Peyer's patch (tissue), 4 donors: ENCODE results near the gene UBASH3B. TPM values are rescaled to one million over a fixed set of nuclear protein-coding genes. Genes with fewer than 3 reads are reported as not detected.
A peak's percentile ranks its signal among the peaks of the same experiment; 100 is the strongest.

Experiments used
- DNase-seq, 3 donors: peaks; one replicate each; pipeline ENCODE4 v3.0.0-alpha.2; 2017 to 2019
- H3K27ac ChIP-seq, 4 donors: fragments of 200-600 bp; sonication (generic); one replicate each; pipeline ENCODE4 v1.5.1; 2016 to 2019
- H3K27me3 ChIP-seq, 2 donors: fragments of 200-600 bp; sonication (generic); one replicate each; pipeline ENCODE4 v1.5.1; 2019
- H3K36me3 ChIP-seq, 3 donors: fragments of 200-600 bp; sonication (generic); one replicate each; pipeline ENCODE4 v1.5.1; 2016 to 2019
- H3K4me1 ChIP-seq, 4 donors: fragments of 200-600 bp; sonication (generic); one replicate each; pipeline ENCODE4 v1.5.1; 2016 to 2019
- H3K4me3 ChIP-seq, 4 donors: fragments of 200-600 bp; sonication (generic); 1 replicate in 3 of 4; 2 replicates in 1 of 4; pipeline ENCODE4 v1.5.1; 2016 to 2019; ENCODE audit warnings: mild to moderate bottlenecking in 1 of 4
- H3K9me3 ChIP-seq, 4 donors: fragments of 200-600 bp; sonication (generic); one replicate each; pipeline ENCODE4 v1.5.1; 2016 to 2019; ENCODE audit warnings: mild to moderate bottlenecking in 1 of 4
- POLR2A ChIP-seq, 2 donors: fragments of 450-650 bp; IDR thresholded peaks; one replicate each; pipeline ENCODE4 v1.5.1; 2017; ENCODE audit warnings: antibody characterized with exemption in 2 of 2, mild to moderate bottlenecking in 2 of 2, moderate library complexity in 2 of 2
- total RNA-seq, 4 donors: library from RNA; depleted of rRNA; stranded (reverse); fragments of >200 nt; gene quantifications; one replicate each; pipeline ENCODE4 v1.1.0, GENCODE V29; 2016
- TF ChIP-seq, protein P1 (sequence below), 6 experiments: fragments of 450-650 bp in 4 of 6; fragments of 200-600 bp in 2 of 6; sonication (generic) in 1 of 6; IDR thresholded peaks; one replicate each; pipeline ENCODE4 v1.5.1; 2017 to 2019; ENCODE audit warnings: antibody characterized with exemption in 6 of 6, mild to moderate bottlenecking in 3 of 6, moderate library complexity in 1 of 6

UBASH3B gene
- total RNA-seq, 4 donors from 2014 or later, result 2.3 to 14.9 (median 5.2) TPM

DNA sequence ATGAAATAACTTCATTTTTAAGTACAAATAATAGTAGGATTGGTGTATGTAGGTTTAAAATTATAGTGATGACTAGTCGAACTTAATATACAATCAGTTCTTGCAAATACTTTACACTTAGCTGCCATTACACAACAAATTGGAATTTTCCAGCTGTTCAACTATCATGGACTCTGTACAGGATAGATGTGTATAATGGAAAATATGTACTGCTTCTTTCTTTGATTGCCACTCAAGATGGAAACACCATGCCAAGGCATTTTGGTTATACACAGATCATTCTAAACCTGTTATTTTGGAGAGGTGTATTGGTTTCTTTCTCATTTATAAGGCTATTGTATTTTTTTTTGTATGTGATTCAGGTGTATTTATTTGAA, 158.4 kb downstream of the UBASH3B start:
- Histone ChIP-seq H3K4me3 (no peak overlapping the region), H3K9me3 (no peaks in the 10 kb centered on the region), H3K4me1 (peaks cover 0 to 5% (median 0%) of the 10 kb centered on the region in 4 donors), H3K36me3 (no peaks in the 10 kb centered on the region), H3K27ac (no peak overlapping the region), H3K27me3 (no peaks in the 10 kb centered on the region)
- no peak for DNase-seq
- TF ChIP-seq POLR2A (IDR thresholded peaks at IDR 0.05), result no peak
- TF ChIP-seq, protein P1, sequence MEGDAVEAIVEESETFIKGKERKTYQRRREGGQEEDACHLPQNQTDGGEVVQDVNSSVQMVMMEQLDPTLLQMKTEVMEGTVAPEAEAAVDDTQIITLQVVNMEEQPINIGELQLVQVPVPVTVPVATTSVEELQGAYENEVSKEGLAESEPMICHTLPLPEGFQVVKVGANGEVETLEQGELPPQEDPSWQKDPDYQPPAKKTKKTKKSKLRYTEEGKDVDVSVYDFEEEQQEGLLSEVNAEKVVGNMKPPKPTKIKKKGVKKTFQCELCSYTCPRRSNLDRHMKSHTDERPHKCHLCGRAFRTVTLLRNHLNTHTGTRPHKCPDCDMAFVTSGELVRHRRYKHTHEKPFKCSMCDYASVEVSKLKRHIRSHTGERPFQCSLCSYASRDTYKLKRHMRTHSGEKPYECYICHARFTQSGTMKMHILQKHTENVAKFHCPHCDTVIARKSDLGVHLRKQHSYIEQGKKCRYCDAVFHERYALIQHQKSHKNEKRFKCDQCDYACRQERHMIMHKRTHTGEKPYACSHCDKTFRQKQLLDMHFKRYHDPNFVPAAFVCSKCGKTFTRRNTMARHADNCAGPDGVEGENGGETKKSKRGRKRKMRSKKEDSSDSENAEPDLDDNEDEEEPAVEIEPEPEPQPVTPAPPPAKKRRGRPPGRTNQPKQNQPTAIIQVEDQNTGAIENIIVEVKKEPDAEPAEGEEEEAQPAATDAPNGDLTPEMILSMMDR (IDR thresholded peaks at IDR 0.05), result no peak

- TF ChIP-seq, protein P1 (IDR thresholded peaks at IDR 0.05), result peak in 2 of 6 experiments; percentile 8 to 27
- TF ChIP-seq POLR2A (IDR thresholded peaks at IDR 0.05), result no peak
Measured at GRCh38 chr11:122814401-122814800, 158.9 kb downstream of the UBASH3B start.

GRCh38 chr11:122815900-122816299, 160.4 kb downstream of the UBASH3B start:
- Histone ChIP-seq H3K27me3 (no peaks in the 10 kb centered on the region), H3K36me3 (no peaks in the 10 kb centered on the region), H3K4me3 (no peak overlapping the region), H3K4me1 (peaks cover 0 to 5% (median 0%) of the 10 kb centered on the region in 4 donors), H3K9me3 (no peaks in the 10 kb centered on the region), H3K27ac (no peak overlapping the region)
- no peak for TF ChIP-seq POLR2A (IDR thresholded peaks at IDR 0.05)
- TF ChIP-seq, protein P1 (IDR thresholded peaks at IDR 0.05), result no peak
- no peak for DNase-seq

More at GRCh38 chr11:122814401-122814800, 158.9 kb downstream of the UBASH3B start:
- H3K9me3 ChIP-seq, result no peaks in the 10 kb centered on the region
- DNase-seq, result no peak
- no peaks in the 10 kb centered on the region for H3K27me3 ChIP-seq
- no peaks in the 10 kb centered on the region for H3K36me3 ChIP-seq
- peaks cover 0 to 5% (median 0%) of the 10 kb centered on the region in 4 donors for H3K4me1 ChIP-seq
- no peak overlapping the region for H3K27ac ChIP-seq
- no peak overlapping the region for H3K4me3 ChIP-seq

GRCh38 chr11:122816761-122817520, 161.4 kb downstream of the UBASH3B start:
- Histone ChIP-seq H3K27me3 (no peaks in the 10 kb centered on the region), H3K36me3 (no peaks in the 10 kb centered on the region), H3K4me3 (no peak overlapping the region), H3K27ac (peak overlapping the region in 1 of 4 donors; percentile 15), H3K4me1 (peaks cover 0 to 5% (median 0%) of the 10 kb centered on the region in 4 donors), H3K9me3 (no peaks in the 10 kb centered on the region)
- TF ChIP-seq, protein P1 (IDR thresholded peaks at IDR 0.05), result no peak
- no peak for DNase-seq

DNA sequence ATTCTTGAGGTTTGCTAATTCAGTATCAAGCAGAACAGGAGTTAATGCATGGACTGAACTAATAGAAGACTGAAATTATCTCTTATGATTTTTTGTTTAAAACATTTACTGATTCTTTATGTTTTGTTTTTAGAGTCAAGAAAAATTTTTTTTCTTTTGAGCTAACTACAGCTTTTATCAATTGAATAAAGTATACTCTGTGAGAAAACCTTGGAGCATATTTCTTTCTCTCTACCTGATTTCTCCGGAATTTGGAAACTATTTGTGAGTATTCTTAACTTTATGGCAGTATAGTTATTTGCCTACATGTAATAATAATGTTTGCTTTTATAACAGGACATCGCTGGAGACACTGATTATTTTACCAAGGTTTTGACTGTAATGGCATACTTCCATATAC, 164.6 kb downstream of the UBASH3B start:
- Histone ChIP-seq H3K4me3 (no peak overlapping the region), H3K27me3 (no peaks in the 10 kb centered on the region), H3K9me3 (no peaks in the 10 kb centered on the region), H3K4me1 (peaks cover 0 to 5% (median 0%) of the 10 kb centered on the region in 4 donors), H3K36me3 (no peaks in the 10 kb centered on the region), H3K27ac (no peak overlapping the region)
- no peak for DNase-seq
- TF ChIP-seq, protein P1 (IDR thresholded peaks at IDR 0.05), result no peak
- TF ChIP-seq POLR2A (IDR thresholded peaks at IDR 0.05), result no peak
